Prostate gland (tissue), 2 donors: Measurements from ENCODE around the gene CHST2. TPM values are rescaled to one million over a fixed set of nuclear protein-coding genes. Genes with fewer than 3 reads are reported as not detected.

Experiments used
- DNase-seq: peaks from one replicate; pipeline ENCODE4 v3.0.0-alpha.2; 2019; ENCODE audit warnings: low spot score
- H3K27ac ChIP-seq, 2 donors: fragments of 200-600 bp; sonication (generic); 2 replicates each; pipeline ENCODE4 v1.5.1; 2017 to 2019
- H3K27me3 ChIP-seq: fragments of 200-600 bp; sonication (generic); replicated peaks from 2 replicates; pipeline ENCODE4 v1.5.1; 2019; ENCODE audit not compliant: insufficient read depth
- H3K36me3 ChIP-seq, 2 donors: fragments of 200-600 bp; sonication (generic); 1 replicate in 1 of 2; 2 replicates in 1 of 2; pipeline versions ENCODE4 v1.5.1 to v1.8.1; 2017 to 2019
- H3K4me1 ChIP-seq: fragments of 200-600 bp; sonication (generic); replicated peaks from 2 replicates; pipeline ENCODE4 v1.5.1; 2019
- H3K4me3 ChIP-seq, 2 donors: fragments of 200-600 bp; sonication (generic); 2 replicates each; pipeline ENCODE4 v1.5.1; 2017 to 2019
- H3K9me3 ChIP-seq: fragments of 200-600 bp; sonication (generic); 2 replicates; pipeline ENCODE4 v1.5.1; 2017
- CTCF ChIP-seq, 4 experiments: fragments of 200-600 bp in 2 of 4; fragments of 450-650 bp in 2 of 4; sonication (generic) in 2 of 4; IDR thresholded peaks; 1 replicate in 3 of 4; 2 replicates in 1 of 4; pipeline ENCODE4 v1.5.1; 2016 to 2019; ENCODE audit warnings: antibody characterized with exemption in 4 of 4, mild to moderate bottlenecking in 2 of 4, moderate library complexity in 2 of 4
- POLR2A ChIP-seq: fragments of 450-650 bp; IDR thresholded peaks from one replicate; pipeline ENCODE4 v1.6.1; 2016; ENCODE audit warnings: antibody characterized with exemption, mild to moderate bottlenecking
- POLR2AphosphoS5 ChIP-seq: sonication (generic); formaldehyde crosslinking; IDR thresholded peaks from one replicate; pipeline ENCODE4 v1.6.1; 2017; ENCODE audit warnings: antibody characterized with exemption
- WGBS: methylation state at CpG from one replicate; pipeline ENCODE4 v1.1.5; 2018; 5-methylcytosine and 5-hydroxymethylcytosine counted together
- intact Hi-C: fragments of 100-400 bp; cut with DNase I; formaldehyde crosslinking; loops from one replicate; pipeline ENCODE4 v1.14.2; 2022
- total RNA-seq, 2 donors: library from RNA; depleted of rRNA; stranded (reverse); fragments of >200 nt; gene quantifications; one replicate each; pipeline ENCODE4 v1.1.0, GENCODE V29; 2016

Gene CHST2
- total RNA-seq, 2 donors from 2014 or later = 9.6 to 9.7 TPM

- Histone ChIP-seq H3K27me3 (no peaks in the 10 kb centered on the region), H3K4me1 (no peaks in the 10 kb centered on the region), H3K9me3 (no peaks in the 10 kb centered on the region), H3K36me3 (no peaks in the 10 kb centered on the region), H3K27ac (no peak overlapping the region), H3K4me3 (no peak overlapping the region)
- no peak for DNase-seq
- WGBS = 76% methylated on average over 3 of the region's 3 CpGs
- TF ChIP-seq CTCF (IDR thresholded peaks at IDR 0.05) = no peak
- TF ChIP-seq POLR2A = no peak
- no peak for TF ChIP-seq POLR2AphosphoS5
- intact Hi-C loops = no loop called here
Measured at GRCh38 chr3:143099210-143099609, 20.4 kb upstream of the CHST2 start.

- intact Hi-C loops = no loop called here
- TF ChIP-seq POLR2AphosphoS5 (no peak), POLR2A (no peak), CTCF (IDR thresholded peaks at IDR 0.05) (no peak)
- Histone ChIP-seq H3K9me3 (no peaks in the 10 kb centered on the region), H3K4me1 (no peaks in the 10 kb centered on the region), H3K36me3 (no peaks in the 10 kb centered on the region), H3K27ac (no peak overlapping the region), H3K4me3 (no peak overlapping the region), H3K27me3 (no peaks in the 10 kb centered on the region)
- no peak for DNase-seq
- 72% methylated on average over 2 of the region's 2 CpGs for WGBS
Measured at GRCh38 chr3:143099690-143100089, 19.9 kb upstream of the CHST2 start.

GRCh38 chr3:143100451-143100850 is 19.1 kb upstream of the CHST2 start:
- no peak for TF ChIP-seq CTCF (IDR thresholded peaks at IDR 0.05)
- TF ChIP-seq POLR2A = no peak
- TF ChIP-seq POLR2AphosphoS5 = no peak
- 86% methylated on average over 6 of the region's 6 CpGs for WGBS
- Histone ChIP-seq H3K9me3 (no peaks in the 10 kb centered on the region), H3K27ac (no peak overlapping the region), H3K4me1 (no peaks in the 10 kb centered on the region), H3K27me3 (no peaks in the 10 kb centered on the region), H3K36me3 (no peaks in the 10 kb centered on the region), H3K4me3 (no peak overlapping the region)
- intact Hi-C loops = no loop called here
- DNase-seq = no peak

- WGBS = 85% methylated on average over 7 of the region's 7 CpGs
- no peaks in the 10 kb centered on the region for H3K27me3 ChIP-seq
Measured at GRCh38 chr3:143101792-143102381, 17.7 kb upstream of the CHST2 start.

More at GRCh38 chr3:143101792-143102381, 17.7 kb upstream of the CHST2 start:
- no peak for DNase-seq
- TF ChIP-seq POLR2A (no peak), CTCF (IDR thresholded peaks at IDR 0.05) (no peak), POLR2AphosphoS5 (no peak)
- intact Hi-C loops = no loop called here
- H3K9me3 ChIP-seq = no peaks in the 10 kb centered on the region
- H3K27ac ChIP-seq = no peak overlapping the region
- H3K36me3 ChIP-seq = no peaks in the 10 kb centered on the region
- no peaks in the 10 kb centered on the region for H3K4me1 ChIP-seq
- no peak overlapping the region for H3K4me3 ChIP-seq
